Cardiac septum (tissue), 1 donor: Measurements from ENCODE around the gene LIN28B. TPM values are rescaled to one million over a fixed set of nuclear protein-coding genes. Genes with fewer than 3 reads are reported as not detected.
"Not testable (repeated sequence)": the region's sequence is repeated elsewhere in the genome, so short reads cannot be mapped to it uniquely, and the experiment has no call there.

ENCODE experiments used
- DNase-seq: peaks from one replicate; pipeline ENCODE4 v3.0.0-alpha.2; 2020; ENCODE audit warnings: low spot score
- intact Hi-C: fragments of 100-400 bp; cut with DNase I; formaldehyde crosslinking; loops from one replicate; pipeline ENCODE4 v1.14.0; 2022
- long read RNA-seq: library from polyadenylated mRNA; unstranded; transcript quantifications from one replicate; pipeline ENCODE4 v2.0.0, GENCODE V29; 2021
- total RNA-seq: library from RNA; stranded (reverse); fragmentation: NEBNext Ultra II Directional; extraction: Animal tissue kit (Norgen Biotek cat#: 25700); gene quantifications from one replicate; pipeline ENCODE4 v1.2.1, GENCODE V29; 2021
- donor health status: DM: no; HTN: no; CAD: no.

LIN28B gene
- total RNA-seq: not detected
- long read RNA-seq: 0 reads

GRCh38 chr6:104956731-104957294 lies at the start of gene LIN28B:
TSS of gene LIN28B (plus strand) at chr6:104957107. CDS start at chr6:104957251, 144 bp downstream.
- intact Hi-C loops: no loop called here
- DNase-seq: no peak

DNA sequence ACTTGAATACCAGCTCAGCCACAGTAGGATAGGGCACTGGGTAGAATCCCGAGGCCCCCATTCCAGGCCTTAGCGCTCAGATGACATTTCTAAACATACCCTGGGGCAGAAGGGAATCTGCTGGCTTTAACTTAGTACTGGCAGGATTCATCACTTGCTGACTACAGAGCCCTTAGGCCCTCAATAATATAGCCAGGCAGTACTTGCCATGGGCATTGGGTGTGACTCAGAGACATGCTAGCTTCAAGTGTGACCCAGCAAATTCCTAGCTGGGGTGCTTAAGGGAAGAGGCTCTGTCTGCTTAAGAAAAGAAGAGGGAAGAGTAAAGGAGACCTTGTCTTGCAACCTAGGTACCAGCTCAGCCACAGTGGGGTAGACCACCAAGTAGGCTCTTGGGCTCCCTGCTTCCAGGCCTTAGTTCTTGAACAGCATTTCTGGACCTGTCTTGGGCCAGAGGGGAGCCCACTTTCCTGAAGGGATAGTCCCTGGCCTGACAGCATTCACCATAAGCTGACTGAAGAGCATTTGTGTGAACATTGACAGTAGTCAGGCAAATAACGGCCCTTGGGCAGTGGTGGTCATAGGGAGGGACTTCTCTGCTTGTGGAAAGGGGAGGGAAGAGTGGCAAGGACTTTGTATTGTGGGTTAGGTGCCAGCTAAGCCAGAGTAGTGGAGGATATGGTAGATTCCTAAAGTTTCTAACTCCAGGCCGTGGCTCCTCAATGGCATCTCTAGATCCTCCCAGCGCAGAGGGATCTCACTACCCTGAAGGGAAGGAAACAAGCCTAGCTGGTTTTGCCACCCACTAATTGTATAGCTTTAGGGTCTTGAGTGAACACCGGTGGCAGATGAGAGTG lies 48.6 kb upstream of the LIN28B start:
- intact Hi-C loops: no loop called here
- DNase-seq: no peak

DNA sequence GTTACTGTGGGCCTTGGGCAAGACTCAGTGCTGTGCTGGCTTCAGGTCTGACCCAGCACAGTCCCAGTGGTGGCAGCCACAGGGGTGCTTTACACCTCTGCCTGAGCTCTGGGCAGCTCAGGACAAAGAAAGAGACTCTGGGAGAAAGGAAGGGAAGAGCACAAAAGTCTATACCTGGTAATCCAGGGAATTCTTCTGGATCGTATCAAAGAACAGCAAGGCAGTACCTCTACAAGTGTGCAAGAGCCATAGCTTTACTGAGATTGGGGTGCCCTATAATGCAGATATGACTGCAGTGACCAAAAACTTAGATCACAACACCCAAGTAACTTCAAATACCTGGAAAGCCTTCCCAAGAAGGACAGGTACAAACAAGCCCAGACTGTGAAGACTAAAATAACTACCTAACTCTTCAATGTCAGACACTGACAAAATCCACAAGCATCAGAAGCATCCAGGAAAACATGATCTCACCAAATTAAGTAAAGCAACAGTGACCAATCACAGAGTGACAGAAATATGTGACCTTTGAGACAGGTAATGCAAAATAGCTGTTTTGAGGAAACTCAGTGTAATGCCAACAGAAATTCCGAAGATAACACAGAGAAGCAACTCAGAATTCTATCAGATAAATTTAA lies 47.9 kb upstream of the LIN28B start:
- intact Hi-C loops: no loop called here

GRCh38 chr6:104921896-104922295 lies 35.0 kb upstream of the LIN28B start:
- DNase-seq: no peak
- intact Hi-C loops: no loop called here

More for the DNA sequence above, 47.9 kb upstream of the LIN28B start:
- DNase-seq: no peak

DNA sequence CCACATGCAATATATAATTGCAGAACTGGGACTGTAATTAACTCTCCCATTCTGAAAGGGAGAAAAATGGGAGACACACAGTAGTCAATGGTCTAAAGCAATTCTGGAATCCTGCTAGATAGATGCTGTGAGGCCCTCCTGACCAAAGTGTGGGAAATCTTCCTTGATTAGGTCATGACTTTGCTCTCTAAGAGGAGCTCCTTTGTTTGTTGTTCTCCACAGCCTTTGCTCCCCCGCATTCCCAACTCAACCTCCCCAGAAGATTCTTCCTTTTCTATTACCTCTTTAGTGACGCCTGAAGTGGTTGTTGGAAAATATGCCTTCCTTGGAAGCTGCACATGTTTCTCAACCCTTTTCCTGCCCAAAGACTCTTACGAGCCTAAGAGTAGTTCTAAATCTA lies 28.8 kb upstream of the LIN28B start:
- no peak for DNase-seq
- intact Hi-C loops: no loop called here

- no peak for DNase-seq
- intact Hi-C loops: no loop called here
Measured at GRCh38 chr6:104929353-104929752, 27.6 kb upstream of the LIN28B start.

DNA sequence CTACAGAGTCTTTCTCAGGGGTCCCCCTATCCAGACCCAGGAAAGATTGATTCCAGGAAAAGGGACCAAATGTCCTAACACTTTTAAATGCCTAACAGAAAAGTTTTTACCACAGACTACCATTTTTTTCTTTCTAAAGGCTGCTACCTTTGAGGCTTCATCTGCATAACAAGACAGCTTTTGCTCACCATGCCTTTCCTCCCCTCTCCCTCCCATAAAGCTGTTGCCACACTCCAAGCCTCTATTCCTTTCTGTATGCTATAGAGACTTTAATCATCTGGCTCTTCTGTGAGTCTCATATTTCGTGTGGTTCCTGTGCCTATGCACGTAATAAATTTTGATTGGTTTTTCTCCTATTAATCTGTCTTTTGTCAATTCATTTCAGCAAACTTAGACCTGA lies 26.0 kb upstream of the LIN28B start:
- intact Hi-C loops: no loop called here
- no peak for DNase-seq

DNA sequence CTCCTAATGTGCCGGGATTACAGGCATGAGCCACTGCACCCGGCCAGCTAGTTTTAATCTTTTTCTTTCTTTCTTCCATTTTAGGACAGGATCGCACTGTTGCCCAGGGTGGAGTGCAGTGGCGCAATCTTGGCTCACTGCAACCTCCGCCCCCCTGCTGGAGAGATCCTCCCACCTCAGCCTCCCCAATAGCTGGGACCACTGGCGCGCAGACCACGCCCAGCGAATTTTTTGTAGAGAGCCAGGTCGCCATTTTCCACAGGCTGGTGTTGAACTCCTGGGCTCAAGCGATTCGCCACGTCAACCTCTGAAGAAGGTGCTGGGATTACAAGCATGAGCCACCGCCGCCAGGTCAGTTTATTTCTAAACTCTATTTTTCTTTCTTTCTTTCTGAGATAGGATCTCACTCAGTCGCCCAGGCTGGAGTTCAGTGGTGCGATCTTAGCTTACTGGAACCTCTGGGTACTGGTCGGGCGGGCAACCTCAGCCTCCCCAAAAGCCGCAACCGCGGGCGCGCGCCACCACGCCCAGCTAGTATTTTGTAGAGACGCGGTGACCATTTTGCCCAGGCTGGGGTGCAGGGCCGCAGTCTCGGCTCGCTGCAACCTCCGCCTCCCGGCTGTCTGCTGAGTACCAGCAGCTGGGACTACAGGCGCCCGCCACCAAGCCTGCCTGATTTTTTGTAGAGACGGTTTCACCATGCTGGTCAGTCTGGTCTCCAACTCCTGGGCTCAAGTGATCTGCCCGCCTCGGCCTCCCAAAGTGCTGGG lies 20.0 kb upstream of the LIN28B start:
- intact Hi-C loops: no loop called here
- no peak for DNase-seq

DNA sequence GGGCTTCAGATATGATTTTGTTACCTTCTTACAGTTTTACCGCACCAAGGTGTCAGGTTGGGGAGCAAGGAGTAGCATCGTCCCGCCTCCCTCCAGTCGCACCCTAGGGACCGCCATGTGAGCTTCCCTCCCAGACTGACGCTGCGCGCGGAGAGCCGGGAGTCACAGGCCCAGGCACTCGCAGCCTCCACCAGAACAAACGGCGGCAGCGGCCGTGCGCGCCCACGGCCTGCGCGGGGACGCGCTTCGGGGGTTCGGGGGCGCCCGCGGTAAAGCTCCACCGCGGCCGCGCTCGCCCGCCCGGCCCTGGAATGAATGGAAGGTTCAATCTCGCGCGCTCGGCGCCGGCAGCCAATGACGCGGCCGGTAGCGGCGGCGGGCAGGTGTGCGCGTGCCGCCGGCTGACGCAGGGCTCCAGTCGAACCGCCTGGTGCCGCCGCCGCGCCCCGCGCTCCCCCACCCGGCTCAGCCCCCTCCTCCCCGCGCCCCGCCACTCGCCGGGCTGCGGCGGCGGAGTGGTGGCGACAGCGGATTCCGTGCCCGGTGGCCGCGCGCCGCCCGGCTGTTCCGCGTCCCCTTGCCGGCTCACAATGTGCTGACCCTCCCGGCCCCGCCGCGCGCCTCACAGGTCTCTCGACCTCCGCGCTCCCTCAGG lies 16.5 kb upstream of the LIN28B start:
- intact Hi-C loops: no loop called here
- no peak for DNase-seq

- intact Hi-C loops: no loop called here
- DNase-seq: no peak
Measured at GRCh38 chr6:104940893-104941728, 15.8 kb upstream of the LIN28B start.

GRCh38 chr6:104941729-104942091 lies 15.2 kb upstream of the LIN28B start:
- intact Hi-C loops: no loop called here
- DNase-seq: no peak

GRCh38 chr6:104943781-104944180 lies 13.1 kb upstream of the LIN28B start:
- intact Hi-C loops: no loop called here
- DNase-seq: no peak

DNA sequence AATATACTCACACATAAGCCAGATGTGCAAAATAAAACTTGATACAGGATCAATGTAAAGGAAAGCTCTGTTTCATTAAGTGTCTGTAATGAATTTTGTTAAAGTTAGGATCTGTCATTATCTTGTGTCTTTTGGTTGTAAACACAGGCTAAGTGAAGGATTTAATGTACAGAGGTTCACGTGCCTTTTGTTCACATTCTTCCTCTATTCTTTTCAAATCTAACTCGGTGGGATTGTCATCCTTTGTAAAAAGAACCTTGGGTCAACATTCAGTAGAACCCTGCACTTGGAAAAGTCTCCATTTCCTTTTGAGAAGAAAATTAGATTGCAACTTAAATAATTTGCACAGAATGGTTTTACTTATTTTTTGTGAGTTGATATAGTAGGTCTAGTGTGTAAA lies 7.7 kb upstream of the LIN28B start:
- intact Hi-C loops: no loop called here

GRCh38 chr6:104951677-104952076 lies 5.2 kb upstream of the LIN28B start:
- intact Hi-C loops: no loop called here
- DNase-seq: no peak

More for the DNA sequence above, 7.7 kb upstream of the LIN28B start:
- DNase-seq: no peak

DNA sequence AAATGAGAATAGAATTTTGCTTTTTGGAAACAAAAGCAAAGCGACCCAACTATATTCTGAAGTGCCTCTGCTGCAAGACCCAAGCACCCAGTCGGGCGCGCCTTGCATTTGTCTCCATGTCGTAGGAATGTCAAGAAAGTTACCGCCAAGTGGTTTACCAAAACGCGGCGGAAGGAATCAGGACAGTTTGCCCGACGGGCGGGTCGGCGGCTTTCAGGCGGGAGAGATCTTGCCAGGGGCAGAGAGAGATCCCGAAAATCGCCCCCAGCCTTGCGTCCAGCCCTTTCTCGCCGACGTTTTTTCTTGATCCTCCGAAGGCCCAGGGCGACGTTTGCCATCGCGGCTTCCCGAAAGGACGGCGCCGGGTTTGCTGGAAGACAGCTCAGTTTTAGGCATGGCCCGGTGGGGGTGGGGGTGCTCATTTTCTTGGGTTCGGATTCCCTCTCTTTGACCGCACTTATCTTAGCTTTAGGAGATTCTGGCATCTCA lies 4.0 kb upstream of the LIN28B start:
- no peak for DNase-seq
- intact Hi-C loops: no loop called here

DNA sequence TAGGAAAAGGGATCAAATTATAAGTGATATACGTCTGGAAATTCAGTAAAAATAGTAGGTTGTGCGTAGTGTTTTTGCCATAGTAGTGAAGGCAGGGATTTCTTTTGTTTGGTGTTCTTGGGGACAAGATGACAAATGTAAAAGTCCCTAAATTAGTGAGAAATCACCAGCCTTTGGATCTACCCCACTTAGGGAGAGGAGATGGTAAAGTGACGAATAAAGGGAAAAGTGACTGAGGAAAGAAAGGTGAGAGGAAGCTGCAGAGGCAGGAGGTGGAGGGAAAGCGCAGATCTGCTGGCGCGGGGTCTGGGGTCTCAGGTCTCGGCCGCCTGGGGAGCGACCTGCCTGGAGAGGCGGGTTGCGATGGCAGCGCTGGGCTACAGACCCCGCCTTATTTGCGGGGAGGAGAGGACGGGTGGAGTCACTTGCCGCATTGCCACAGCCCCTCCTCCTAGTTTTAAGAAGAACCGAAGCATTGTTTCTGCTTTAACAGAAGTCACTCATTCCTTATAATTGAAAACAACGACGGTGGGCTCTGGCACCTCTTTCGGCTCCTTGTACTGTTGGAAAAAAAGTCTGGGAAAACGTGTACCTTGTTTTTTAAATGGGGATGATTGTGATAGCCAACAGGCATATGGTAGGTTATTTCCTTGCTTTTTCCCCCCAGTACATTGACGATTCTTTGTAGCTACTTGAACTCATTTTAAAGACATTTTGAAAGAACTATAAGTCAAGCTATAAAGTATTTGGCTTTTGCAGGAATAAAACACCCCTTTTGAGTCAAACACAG lies 3.3 kb upstream of the LIN28B start:
- intact Hi-C loops, DNase-seq: not testable (repeated sequence)

GRCh38 chr6:104954190-104954797 lies 2.6 kb upstream of the LIN28B start:
- intact Hi-C loops: no loop called here
- no peak for DNase-seq
